ENCODE measurements around the gene ZFP64. TPM values are rescaled to one million over a fixed set of nuclear protein-coding genes. Genes with fewer than 3 reads are reported as not detected.
"Not testable (repeated sequence)": the region's sequence is repeated elsewhere in the genome, so short reads cannot be mapped to it uniquely, and the experiment has no call there.

The ZFP64 gene
- total RNA-seq, 3 donors from 2014 or later: 11.1 to 14.2 (median 11.3) TPM

DNA sequence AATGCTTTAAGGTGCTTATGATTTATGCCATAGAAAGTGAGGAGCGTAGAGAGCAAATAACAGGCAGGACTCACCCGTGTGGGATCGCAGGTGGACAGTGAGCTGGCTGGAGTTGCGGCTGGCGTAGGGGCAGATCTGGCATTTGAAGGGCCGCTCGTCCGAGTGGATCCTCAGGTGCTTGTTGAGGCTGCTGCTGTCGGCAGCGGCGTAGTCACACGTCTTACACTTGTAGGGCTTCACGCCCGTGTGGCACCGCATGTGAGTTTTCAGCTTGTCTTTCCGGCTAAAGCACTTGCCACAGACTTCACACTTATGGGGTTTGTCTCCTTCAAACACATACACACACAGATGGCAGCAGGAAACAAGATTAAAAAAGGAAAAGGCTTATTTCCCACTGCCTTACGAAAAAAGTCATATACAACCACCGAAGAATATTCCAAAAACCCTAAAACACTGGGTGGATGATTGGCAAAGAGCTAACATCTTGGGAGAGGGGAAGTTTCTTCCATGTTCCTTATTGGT lies 31.5 kb downstream of the ZFP64 start:
- H3K4me3 Mint-ChIP-seq: no peak overlapping the region

DNA sequence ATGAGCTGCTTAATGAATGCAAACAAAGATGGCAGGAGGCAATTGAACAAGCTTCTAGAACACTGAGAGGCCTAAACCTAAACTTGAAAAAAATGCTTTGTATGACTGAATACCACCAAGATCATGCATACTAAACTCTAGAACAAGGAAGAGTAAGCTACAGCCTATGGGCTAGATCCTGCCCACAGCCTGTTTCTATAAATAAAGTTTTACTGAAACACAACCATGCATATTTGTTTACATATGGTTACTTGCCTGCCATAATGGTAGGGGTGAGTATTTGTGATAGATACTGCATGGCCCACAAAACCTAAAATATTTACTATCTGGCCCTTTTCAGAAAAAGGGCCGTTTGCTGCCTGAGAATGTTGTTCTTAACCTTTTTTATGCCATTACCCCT lies 37.0 kb downstream of the ZFP64 start:
- Mint-ChIP-seq H3K4me1 (ENCODE audit: low read depth) (no peaks in the 10 kb centered on the region), H3K36me3 (ENCODE audit: insufficient read depth) (peaks cover 39% of the 10 kb centered on the region), H3K27me3 (ENCODE audit: low read depth) (no peaks in the 10 kb centered on the region), H3K9me3 (no peaks in the 10 kb centered on the region), H3K4me3 (no peak overlapping the region)
- no peak for ATAC-seq
- DNase-seq: no peak

More for the DNA sequence above, 31.5 kb downstream of the ZFP64 start:
- H3K4me1 Mint-ChIP-seq (ENCODE audit: low read depth): no peaks in the 10 kb centered on the region
- DNase-seq (no peak), ATAC-seq (no peak)
- no peaks in the 10 kb centered on the region for H3K9me3 Mint-ChIP-seq
- H3K36me3 Mint-ChIP-seq (ENCODE audit: insufficient read depth): peaks cover 56% of the 10 kb centered on the region
- no peaks in the 10 kb centered on the region for H3K27me3 Mint-ChIP-seq (ENCODE audit: low read depth)

DNA sequence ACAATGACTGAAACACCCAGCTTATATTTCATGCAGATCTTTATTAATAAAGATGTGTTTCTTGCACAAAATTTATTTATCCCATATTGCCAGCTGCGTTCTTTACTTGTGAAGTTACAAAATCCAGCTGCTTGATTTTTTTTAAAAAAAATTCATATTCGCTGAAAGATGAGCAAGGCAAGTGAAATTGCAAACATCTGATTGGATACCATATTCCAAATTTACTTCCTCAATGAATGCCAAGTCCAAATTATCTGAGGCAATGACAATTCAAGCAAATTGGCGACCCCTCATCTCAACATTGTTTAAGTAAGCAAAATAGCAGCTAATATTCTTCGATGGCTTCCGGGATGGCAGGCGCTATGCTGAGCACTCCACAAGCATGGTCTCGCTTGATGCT lies 37.7 kb downstream of the ZFP64 start:
- H3K36me3 Mint-ChIP-seq (ENCODE audit: insufficient read depth): peaks cover 35% of the 10 kb centered on the region
- H3K4me3 Mint-ChIP-seq: no peak overlapping the region
- H3K9me3 Mint-ChIP-seq: no peaks in the 10 kb centered on the region
- no peaks in the 10 kb centered on the region for H3K4me1 Mint-ChIP-seq (ENCODE audit: low read depth)
- ATAC-seq (no peak), DNase-seq (no peak)
- H3K27me3 Mint-ChIP-seq (ENCODE audit: low read depth): no peaks in the 10 kb centered on the region

DNA sequence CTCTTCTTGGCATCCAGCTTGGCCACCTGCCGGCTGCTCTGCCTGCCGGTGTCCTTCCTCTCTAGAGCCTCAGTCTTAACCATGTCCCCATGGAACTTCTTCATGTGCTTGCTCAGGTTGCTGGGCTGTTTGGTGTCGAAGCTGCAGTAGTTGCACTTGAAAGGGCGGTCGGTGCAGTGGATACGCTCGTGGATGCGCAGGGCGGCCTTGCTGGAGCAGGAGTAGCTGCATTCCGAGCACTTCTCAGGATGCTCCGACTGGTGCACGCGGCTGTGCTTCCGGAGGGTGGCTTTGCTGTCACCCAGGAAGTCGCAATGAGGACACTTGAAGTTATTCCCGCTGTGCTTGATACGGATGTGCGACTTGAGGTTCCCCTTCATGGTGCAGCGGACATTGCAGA lies 38.7 kb downstream of the ZFP64 start:
- Mint-ChIP-seq H3K27me3 (ENCODE audit: low read depth) (no peaks in the 10 kb centered on the region), H3K4me3 (no peak overlapping the region), H3K4me1 (ENCODE audit: low read depth) (no peaks in the 10 kb centered on the region), H3K9me3 (no peaks in the 10 kb centered on the region), H3K36me3 (ENCODE audit: insufficient read depth) (peaks cover 25% of the 10 kb centered on the region)
- no peak for DNase-seq
- ATAC-seq: no peak

DNA sequence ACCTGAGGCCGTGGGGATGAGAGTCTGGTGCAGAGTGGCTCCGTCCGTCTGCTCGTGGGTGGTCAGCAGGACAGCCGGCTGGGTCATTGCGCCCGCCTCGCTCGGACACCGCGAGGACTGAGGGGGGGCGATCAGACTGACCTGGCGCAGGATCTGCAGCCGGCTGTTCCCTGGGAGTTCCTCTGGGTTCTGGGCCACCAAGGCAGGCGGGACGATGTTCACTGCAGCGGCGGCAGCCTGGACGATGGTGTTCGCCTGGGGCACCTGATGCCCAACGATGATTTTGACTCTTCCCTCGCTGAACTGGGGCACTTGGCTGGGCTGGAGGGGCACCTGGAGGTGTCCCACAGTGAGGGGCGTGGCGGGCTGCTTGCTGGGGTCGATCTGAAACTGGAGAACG lies 39.2 kb downstream of the ZFP64 start:
- no peaks in the 10 kb centered on the region for H3K4me1 Mint-ChIP-seq (ENCODE audit: low read depth)
- no peak for DNase-seq
- H3K36me3 Mint-ChIP-seq (ENCODE audit: insufficient read depth): peaks cover 23% of the 10 kb centered on the region
- no peaks in the 10 kb centered on the region for H3K9me3 Mint-ChIP-seq
- no peak overlapping the region for H3K4me3 Mint-ChIP-seq
- H3K27me3 Mint-ChIP-seq (ENCODE audit: low read depth): no peaks in the 10 kb centered on the region
- ATAC-seq: no peak

DNA sequence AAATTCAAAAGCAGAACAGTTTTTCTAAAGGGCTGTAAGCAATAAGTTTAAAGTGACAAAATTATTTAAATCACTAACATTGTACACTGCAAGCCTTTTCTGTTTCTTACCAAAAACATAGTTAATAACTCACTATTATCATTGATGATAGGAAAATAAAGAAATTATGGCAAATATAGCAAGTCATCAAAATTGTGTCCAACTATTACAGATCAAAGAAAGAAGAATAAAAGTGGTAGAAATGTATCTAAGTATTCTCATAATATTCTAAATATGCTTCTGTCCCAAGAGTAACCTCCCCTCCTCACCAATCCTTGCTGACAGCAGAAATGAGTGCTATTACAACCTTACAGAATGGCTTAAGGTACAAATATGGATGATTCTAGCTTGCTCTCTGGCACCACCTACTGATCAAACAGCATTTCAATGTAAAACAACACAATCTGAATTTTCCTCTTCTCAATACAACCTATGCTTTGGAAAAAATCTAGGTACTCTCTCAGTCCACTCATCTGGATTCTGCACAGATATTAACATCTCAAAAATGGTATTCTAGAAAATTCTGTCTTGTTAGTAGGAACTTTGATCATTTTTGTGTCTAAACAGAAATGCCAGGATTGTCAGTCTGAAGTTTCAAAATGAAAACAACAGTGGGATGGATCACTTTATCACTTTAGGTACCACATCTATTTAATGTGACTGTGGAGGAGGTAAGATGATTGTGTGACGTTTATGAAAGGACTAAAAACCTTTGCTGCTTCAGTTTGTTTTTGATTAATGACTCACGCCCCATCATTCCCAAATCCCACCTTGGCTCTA lies 40.9 kb downstream of the ZFP64 start:
- DNase-seq: no peak
- peak in 1 of 2 donors; percentile 58 for ATAC-seq
- Mint-ChIP-seq H3K4me1 (ENCODE audit: low read depth) (no peaks in the 10 kb centered on the region), H3K36me3 (ENCODE audit: insufficient read depth) (peaks cover 14% of the 10 kb centered on the region), H3K9me3 (no peaks in the 10 kb centered on the region), H3K27me3 (ENCODE audit: low read depth) (no peaks in the 10 kb centered on the region), H3K4me3 (no peak overlapping the region)

DNA sequence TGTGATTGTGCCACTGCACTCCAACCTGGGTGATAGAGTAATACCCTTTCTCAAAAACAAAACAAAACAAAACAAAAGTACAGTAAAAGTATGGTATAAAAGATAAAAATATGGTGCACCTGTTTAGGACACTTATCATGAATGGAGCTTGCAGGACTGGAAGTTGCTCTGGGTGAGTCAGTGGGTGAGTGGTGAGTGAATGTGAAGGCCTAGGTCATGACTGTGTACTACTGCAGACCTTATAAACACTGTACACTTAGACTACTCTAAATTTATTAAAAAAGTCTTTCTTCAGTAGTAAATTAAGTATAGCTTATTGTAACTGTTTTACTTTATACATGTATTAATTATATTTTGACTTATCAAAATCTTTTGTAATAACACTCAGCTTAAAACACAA lies 46.0 kb downstream of the ZFP64 start:
- no peak for ATAC-seq
- Mint-ChIP-seq H3K4me1 (ENCODE audit: low read depth) (peaks cover 5% of the 10 kb centered on the region), H3K9me3 (no peaks in the 10 kb centered on the region), H3K27me3 (ENCODE audit: low read depth) (no peaks in the 10 kb centered on the region), H3K36me3 (ENCODE audit: insufficient read depth) (peaks cover 8% of the 10 kb centered on the region), H3K4me3 (no peak overlapping the region)
- no peak for DNase-seq

DNA sequence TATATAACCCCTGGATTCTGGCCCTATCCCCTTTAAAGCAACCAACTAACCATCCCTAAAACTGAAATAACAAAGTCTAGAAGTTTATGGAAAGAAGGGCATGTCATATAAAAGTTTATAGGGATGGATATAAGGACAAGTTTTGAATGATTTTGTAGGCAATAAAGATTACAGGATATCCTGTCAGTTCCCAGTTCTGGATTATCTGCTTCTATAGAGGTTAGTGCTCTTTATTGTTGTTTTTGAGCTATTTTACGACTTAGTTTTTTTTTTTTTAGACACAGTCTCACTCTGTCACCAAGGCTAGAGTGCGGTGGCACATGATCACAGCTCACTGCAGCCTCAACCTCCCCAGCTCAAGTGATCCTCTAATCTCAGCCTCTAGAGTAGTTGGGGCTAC lies 48.3 kb downstream of the ZFP64 start:
- no peak for DNase-seq
- H3K4me3 Mint-ChIP-seq: no peak overlapping the region
- no peak for ATAC-seq
- no peaks in the 10 kb centered on the region for H3K9me3 Mint-ChIP-seq
- peaks cover 5% of the 10 kb centered on the region for H3K4me1 Mint-ChIP-seq (ENCODE audit: low read depth)
- peaks cover 10% of the 10 kb centered on the region for H3K36me3 Mint-ChIP-seq (ENCODE audit: insufficient read depth)
- no peaks in the 10 kb centered on the region for H3K27me3 Mint-ChIP-seq (ENCODE audit: low read depth)

DNA sequence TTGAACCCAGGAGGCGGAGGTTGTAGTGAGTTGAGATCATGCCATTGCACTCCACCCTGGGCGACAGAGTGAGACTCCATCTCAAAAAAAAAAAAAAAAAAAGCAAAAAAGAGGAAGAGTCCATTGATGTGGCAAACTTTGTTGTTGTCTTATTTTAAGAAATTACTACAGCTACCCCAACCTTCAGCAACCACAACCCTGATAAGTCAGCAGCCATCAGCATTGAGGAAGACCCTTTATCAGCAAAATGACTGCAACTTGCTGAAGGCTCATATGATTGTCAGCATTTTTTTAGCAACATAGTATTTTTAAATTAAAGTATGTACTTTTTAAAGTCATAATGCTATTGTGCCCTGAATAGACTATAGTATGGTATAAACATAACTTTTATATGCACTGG lies 48.8 kb downstream of the ZFP64 start:
- Mint-ChIP-seq H3K9me3 (no peaks in the 10 kb centered on the region), H3K27me3 (ENCODE audit: low read depth) (no peaks in the 10 kb centered on the region), H3K4me3 (no peak overlapping the region), H3K36me3 (ENCODE audit: insufficient read depth) (peaks cover 10% of the 10 kb centered on the region), H3K4me1 (ENCODE audit: low read depth) (peaks cover 5% of the 10 kb centered on the region)
- ATAC-seq (no peak), DNase-seq (no peak)

DNA sequence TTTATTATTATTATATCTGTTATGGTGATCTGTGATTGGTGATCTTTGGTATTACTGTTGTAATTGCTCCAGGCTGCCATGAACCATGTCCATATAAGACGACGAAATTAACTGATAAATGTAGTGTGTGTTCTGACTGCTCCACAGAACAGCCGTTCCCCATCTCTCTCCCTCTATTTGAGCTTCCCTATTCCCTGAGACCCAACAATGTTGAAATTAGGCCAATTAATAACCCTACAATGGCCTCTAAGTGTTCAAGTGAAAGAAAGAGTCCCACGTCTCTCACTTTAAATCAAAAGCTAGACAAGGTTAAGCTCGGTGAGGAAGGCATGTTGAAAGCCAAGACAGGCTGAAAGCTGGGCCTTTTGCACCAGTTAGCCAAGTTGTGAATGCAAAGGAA lies 51.6 kb downstream of the ZFP64 start:
- peaks cover 10% of the 10 kb centered on the region for H3K36me3 Mint-ChIP-seq (ENCODE audit: insufficient read depth)
- no peak for ATAC-seq
- DNase-seq: no peak
- H3K27me3 Mint-ChIP-seq (ENCODE audit: low read depth): no peaks in the 10 kb centered on the region
- H3K9me3 Mint-ChIP-seq: no peaks in the 10 kb centered on the region
- no peak overlapping the region for H3K4me3 Mint-ChIP-seq
- H3K4me1 Mint-ChIP-seq (ENCODE audit: low read depth): peaks cover 5% of the 10 kb centered on the region

DNA sequence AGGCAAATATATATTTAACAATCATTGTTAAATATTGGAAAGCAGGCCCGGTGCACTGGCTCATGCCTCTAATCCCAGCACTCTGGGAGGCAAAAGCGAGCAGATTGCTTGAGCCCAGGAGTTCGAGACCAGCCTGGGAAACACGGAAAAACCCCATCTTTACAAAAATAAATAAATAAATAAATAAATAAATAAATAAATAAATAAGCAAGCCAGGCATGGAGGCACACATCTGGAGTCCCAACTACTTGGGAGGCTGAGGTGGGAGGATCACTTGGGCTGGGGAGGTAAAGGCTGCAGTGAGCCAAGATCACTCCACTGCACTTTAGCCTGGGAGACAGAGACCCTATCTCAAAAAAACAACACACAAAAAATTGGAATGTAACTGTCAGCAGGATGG lies 53.7 kb downstream of the ZFP64 start:
- peaks cover 10% of the 10 kb centered on the region for H3K36me3 Mint-ChIP-seq (ENCODE audit: insufficient read depth)
- peaks cover 2% of the 10 kb centered on the region for H3K4me1 Mint-ChIP-seq (ENCODE audit: low read depth)
- no peak overlapping the region for H3K4me3 Mint-ChIP-seq
- ATAC-seq: no peak
- no peaks in the 10 kb centered on the region for H3K27me3 Mint-ChIP-seq (ENCODE audit: low read depth)
- H3K9me3 Mint-ChIP-seq: no peaks in the 10 kb centered on the region
- DNase-seq: no peak

DNA sequence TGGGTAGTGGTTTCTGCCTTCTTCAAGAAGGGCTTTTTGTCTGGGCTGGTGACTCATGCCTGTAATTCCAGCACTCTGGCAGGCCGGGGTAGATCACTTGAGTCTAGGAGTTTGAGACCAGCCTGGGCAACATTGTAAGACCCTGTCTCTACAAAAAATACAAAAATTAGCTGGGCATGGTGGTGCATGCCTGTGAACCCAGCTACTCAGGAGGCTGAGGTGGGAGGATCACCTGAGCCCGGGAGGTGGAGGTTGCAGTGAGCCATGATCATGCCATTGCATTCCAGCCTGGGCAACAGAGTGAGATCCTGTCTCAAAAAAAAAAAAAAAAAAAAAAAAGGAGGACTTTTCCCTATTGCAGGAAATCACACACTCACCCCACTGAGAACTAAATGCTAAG lies 57.9 kb downstream of the ZFP64 start:
- H3K4me1 Mint-ChIP-seq (ENCODE audit: low read depth); H3K4me3 Mint-ChIP-seq; DNase-seq; H3K9me3 Mint-ChIP-seq; ATAC-seq; H3K36me3 Mint-ChIP-seq (ENCODE audit: insufficient read depth); H3K27me3 Mint-ChIP-seq (ENCODE audit: low read depth): not testable (repeated sequence)

DNA sequence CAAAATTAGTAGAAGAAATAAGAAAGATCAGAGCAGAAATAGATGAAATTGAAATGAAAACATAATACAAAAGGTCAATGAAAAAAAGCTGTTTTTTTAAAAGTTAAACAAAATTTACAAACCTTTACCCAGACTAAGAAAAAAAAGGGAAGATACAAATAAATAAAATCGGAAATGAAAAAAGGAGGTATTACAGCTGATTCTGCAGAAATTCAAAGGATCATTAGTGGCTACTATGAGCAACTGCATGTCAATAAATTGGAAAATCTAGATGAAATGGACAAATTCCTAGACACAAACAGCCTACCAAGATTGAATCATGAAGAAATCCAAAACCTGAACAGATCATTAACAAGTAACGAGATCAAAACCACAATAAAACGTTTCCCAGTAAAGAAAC lies 59.2 kb downstream of the ZFP64 start:
- Mint-ChIP-seq H3K27me3 (ENCODE audit: low read depth) (no peaks in the 10 kb centered on the region), H3K4me3 (no peak overlapping the region), H3K9me3 (no peaks in the 10 kb centered on the region), H3K4me1 (ENCODE audit: low read depth) (no peaks in the 10 kb centered on the region), H3K36me3 (ENCODE audit: insufficient read depth) (no peaks in the 10 kb centered on the region)
- ATAC-seq (no peak), DNase-seq (no peak)

DNA sequence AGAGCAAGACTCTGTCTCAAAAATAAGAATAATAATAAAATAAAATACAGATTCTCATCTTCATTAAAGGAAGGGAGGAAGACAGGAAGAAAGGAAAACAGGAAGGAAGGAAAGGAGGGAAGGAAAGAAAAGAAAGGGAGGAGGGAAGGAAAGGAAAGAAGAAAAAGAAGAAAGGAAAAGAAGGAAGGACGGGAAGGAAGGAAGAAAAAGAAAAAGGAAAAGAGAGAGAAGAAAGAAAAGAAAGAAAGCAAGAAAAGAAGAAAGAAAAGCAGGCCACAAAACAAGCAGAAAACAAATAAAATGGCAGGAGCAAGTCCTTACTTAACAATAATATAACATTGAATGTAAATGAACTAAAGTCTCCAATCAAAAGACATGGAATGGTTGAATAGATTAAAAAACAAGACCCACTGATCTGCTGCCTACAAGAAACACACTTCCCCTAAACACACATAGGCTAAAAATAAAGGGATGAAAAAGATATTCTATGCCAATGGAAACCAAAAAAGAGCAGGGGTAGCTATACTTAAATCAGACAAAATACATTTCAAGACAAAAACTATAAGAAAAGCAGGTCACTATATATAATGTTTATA lies 60.4 kb downstream of the ZFP64 start:
- no peaks in the 10 kb centered on the region for H3K36me3 Mint-ChIP-seq (ENCODE audit: insufficient read depth)
- H3K9me3 Mint-ChIP-seq: no peaks in the 10 kb centered on the region
- ATAC-seq (no peak), DNase-seq (no peak)
- H3K27me3 Mint-ChIP-seq (ENCODE audit: low read depth): no peaks in the 10 kb centered on the region
- no peak overlapping the region for H3K4me3 Mint-ChIP-seq
- H3K4me1 Mint-ChIP-seq (ENCODE audit: low read depth): no peaks in the 10 kb centered on the region

DNA sequence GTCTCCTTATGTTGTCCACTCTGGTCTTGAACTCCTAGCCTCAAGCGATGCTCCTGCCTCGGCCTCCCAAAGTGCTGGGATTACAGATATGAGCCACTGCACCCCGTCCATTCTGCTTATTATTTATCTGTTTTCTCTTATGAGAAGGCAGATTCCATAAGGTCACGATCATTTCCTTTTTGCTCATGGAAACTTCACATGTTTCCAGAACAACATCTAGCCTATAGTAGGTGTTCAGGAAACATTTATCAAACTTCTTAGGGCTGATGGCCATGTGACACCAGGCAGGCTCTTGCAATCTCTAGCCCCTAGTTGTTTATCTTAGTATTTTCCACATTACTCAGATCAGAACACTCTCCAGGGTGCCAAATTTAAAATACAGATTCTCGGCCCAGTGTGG lies 61.2 kb downstream of the ZFP64 start:
- Mint-ChIP-seq H3K4me3 (no peak overlapping the region), H3K9me3 (no peaks in the 10 kb centered on the region), H3K4me1 (ENCODE audit: low read depth) (no peaks in the 10 kb centered on the region), H3K36me3 (ENCODE audit: insufficient read depth) (no peaks in the 10 kb centered on the region), H3K27me3 (ENCODE audit: low read depth) (no peaks in the 10 kb centered on the region)
- ATAC-seq: no peak
- no peak for DNase-seq
